Brain pericyte (primary cell): ENCODE results near the gene UGT1A9.

ENCODE experiments used
- DNase-seq: peaks from one replicate; pipeline ENCODE4 v3.0.0-alpha.2; 2012; ENCODE audit warnings: low read depth, low spot score

UGT1A9 gene

GRCh38 chr2:233816771-233817170, 145.1 kb downstream of the UGT1A9 start:
- DNase-seq: no peak

GRCh38 chr2:233817361-233817911, 145.7 kb downstream of the UGT1A9 start:
- no peak for DNase-seq

GRCh38 chr2:233817995-233818638, 146.4 kb downstream of the UGT1A9 start:
- no peak for DNase-seq

GRCh38 chr2:233818639-233819621, 147.2 kb downstream of the UGT1A9 start:
- no peak for DNase-seq

GRCh38 chr2:233819884-233820773, 148.4 kb downstream of the UGT1A9 start:
- no peak for DNase-seq

- no peak for DNase-seq
Measured at GRCh38 chr2:233820774-233821105, 149.0 kb downstream of the UGT1A9 start.

GRCh38 chr2:233821196-233821595, 149.5 kb downstream of the UGT1A9 start:
- no peak for DNase-seq

- no peak for DNase-seq
Measured at GRCh38 chr2:233821709-233822100, 150.0 kb downstream of the UGT1A9 start.

- DNase-seq: no peak
Measured at GRCh38 chr2:233822101-233822771, 150.5 kb downstream of the UGT1A9 start.
